ENCODE data around the gene PARD3B.

- no peak for TF ChIP-seq EZH2 (IDR thresholded peaks at IDR 0.05; ENCODE audit: low read depth)
- TF ChIP-seq, protein P1, sequence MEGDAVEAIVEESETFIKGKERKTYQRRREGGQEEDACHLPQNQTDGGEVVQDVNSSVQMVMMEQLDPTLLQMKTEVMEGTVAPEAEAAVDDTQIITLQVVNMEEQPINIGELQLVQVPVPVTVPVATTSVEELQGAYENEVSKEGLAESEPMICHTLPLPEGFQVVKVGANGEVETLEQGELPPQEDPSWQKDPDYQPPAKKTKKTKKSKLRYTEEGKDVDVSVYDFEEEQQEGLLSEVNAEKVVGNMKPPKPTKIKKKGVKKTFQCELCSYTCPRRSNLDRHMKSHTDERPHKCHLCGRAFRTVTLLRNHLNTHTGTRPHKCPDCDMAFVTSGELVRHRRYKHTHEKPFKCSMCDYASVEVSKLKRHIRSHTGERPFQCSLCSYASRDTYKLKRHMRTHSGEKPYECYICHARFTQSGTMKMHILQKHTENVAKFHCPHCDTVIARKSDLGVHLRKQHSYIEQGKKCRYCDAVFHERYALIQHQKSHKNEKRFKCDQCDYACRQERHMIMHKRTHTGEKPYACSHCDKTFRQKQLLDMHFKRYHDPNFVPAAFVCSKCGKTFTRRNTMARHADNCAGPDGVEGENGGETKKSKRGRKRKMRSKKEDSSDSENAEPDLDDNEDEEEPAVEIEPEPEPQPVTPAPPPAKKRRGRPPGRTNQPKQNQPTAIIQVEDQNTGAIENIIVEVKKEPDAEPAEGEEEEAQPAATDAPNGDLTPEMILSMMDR (conservative IDR thresholded peaks at IDR 0.05), result no peak
Measured at GRCh38 chr2:205025580-205026240, 480.4 kb downstream of the PARD3B start.

Measured in PC-9 (cell line).